GM18867 (cell line): ENCODE data around the gene NAA20.

Experiments used
- ATAC-seq: cut with Tn5 transposase; IDR thresholded peaks from one replicate; pipeline ENCODE4 v1.9.1; 2021; ENCODE audit warnings: mild to moderate bottlenecking, moderate library complexity; ENCODE audit not compliant: unreplicated experiment

Gene NAA20, protein sequence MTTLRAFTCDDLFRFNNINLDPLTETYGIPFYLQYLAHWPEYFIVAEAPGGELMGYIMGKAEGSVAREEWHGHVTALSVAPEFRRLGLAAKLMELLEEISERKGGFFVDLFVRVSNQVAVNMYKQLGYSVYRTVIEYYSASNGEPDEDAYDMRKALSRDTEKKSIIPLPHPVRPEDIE

GRCh38 chr20:20017001-20017843 is at the start of gene NAA20:
TSS of gene NAA20 (plus strand) at chr20:20017362. CDS start at chr20:20017397, 35 bp downstream.
- ATAC-seq, result peak; percentile 99

DNA sequence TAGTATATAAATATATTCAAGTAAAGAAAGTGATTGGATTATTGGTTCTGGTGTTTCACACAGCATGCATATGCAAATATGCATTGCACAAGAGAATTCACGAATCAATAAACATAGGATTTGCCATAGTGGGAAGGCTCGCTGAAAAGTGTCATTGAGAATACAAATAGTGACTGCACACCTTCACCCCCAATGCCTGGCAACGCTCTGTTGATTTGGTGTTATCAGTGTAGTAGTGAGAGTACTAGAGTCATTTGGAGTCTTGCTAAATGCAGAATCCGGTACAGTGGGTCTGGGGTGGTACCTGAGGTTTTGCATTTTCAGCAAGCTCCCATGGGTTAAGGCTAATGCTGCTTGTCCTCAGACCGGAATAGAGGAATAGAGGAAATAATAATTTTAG is 49.7 kb upstream of the NAA20 start:
- no peak for ATAC-seq

DNA sequence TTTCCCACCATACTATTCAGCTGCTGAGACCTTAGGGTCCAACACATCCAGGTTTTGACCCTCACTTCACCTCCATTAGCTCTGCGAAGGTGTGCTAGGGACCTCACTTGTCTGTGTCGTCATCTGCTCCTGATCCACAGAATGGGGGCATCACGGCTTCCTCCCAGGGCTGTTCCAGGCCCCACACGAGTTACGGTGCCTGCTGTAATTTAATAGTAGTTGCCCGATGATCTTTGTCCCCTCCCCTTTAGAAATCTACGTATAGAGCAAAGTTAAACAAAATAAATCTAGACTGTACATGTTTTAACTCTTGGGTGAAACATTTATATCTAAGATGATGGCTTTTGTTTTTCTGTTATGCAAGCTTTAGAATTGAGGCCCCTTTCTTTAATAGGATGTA is 49.1 kb upstream of the NAA20 start:
- ATAC-seq, result no peak

DNA sequence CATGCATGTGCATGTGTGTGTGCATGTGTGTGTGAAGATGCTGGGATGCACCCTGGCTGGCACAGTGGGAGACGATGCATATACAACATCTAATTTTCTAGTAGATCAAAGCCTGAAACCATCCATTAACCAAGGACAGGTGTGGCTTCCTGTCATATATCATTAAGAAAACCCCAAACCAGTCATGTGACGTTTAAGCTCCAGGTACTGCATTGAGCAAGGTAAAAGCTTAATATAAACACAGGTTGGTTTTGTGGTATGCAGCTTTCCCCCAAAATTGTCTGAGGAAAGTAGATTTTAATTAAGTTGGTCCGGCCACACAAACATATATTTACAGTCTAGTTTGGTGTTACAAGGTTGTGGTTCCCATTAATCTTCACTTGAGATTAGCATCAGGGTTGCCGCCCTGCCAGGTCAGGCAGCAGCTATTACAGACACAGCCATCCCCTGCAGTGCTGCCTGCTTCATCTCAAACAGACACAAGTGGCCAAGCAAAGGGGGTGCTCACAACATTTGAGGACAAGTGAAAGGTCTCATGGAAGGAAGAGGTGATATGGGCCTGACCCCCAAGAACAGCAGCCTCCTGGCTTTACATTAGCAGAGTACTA is 48.6 kb upstream of the NAA20 start:
- no peak for ATAC-seq

GRCh38 chr20:19969106-19969505 is 48.1 kb upstream of the NAA20 start:
- no peak for ATAC-seq

DNA sequence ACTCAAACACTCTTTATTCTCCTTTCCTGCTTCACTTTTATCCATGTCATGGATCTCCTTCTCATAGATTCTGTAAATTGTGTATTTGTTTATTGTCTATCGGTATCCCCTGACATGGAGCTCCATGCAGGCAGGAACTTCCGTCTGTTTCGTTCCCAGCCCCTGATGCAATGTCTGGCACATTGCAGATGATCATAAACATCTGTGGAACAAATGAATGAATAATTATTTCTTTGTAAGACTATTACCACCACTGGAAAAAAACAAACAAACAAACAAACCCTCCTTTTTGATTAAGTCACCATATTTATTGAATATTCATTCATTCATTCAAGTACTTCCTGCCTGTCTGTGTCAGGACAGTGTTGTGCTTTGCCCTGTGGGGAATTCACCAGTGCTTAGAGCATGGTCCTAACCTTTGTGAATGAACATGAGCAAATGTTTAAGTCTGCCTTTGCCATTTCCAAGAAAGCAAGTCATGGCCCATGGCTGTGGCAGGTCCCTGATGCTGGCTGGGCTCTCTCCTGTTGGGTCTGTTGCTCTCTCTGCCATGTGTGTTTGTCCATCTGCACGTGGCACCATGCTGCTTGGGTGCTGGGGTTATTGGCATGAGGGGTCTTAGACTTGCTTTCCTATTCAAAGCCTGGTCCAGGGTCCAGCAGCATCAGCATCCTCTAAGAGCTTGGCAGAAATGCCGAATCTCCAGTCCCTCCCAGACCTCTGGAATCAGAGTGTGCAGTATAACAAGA is 47.5 kb upstream of the NAA20 start:
- ATAC-seq, result no peak

DNA sequence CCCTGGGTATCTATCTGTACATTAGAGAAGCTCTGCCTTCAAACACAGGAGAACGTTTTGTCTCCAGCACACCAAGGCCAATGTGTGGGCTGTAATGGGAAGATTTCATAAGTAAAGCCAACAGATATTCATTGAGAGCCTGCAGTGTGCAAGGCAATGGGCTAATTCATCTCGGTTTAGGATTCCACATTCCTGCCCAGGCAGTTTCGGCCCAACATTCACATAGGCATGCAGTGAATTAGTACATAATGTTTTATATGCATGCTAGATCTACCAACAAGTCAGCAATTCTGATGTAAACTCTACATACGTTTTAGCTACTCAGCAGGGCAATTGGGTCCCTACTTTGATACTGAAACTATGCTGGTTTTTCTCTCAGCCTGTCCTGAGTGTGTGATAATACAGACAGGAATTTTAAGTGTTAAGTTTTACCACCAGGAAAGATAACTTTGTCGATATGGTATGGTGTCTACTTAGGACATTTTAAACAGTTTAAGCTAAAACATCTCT is 46.9 kb upstream of the NAA20 start:
- no peak for ATAC-seq

DNA sequence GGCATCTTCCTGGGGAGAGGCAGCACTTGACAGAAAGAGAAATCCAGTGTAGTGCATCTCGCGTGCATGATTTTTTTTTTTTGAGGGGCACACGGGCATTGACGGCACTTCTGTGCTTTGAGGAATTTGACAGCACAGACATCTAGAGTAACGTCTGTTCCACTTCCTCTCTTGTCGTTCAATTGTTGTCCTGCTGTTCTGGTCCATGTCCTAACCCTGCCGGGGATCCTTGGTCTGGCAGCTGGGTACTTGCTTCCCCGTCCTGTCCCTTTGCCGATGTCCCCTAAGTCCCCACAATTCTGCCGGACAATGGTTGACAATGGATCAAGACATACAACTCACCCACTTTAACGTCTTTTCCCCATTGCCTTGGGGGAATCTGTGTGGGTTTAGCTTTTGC is 46.0 kb upstream of the NAA20 start:
- ATAC-seq, result no peak

GRCh38 chr20:19973961-19974629 is 43.1 kb upstream of the NAA20 start:
- ATAC-seq, result no peak

DNA sequence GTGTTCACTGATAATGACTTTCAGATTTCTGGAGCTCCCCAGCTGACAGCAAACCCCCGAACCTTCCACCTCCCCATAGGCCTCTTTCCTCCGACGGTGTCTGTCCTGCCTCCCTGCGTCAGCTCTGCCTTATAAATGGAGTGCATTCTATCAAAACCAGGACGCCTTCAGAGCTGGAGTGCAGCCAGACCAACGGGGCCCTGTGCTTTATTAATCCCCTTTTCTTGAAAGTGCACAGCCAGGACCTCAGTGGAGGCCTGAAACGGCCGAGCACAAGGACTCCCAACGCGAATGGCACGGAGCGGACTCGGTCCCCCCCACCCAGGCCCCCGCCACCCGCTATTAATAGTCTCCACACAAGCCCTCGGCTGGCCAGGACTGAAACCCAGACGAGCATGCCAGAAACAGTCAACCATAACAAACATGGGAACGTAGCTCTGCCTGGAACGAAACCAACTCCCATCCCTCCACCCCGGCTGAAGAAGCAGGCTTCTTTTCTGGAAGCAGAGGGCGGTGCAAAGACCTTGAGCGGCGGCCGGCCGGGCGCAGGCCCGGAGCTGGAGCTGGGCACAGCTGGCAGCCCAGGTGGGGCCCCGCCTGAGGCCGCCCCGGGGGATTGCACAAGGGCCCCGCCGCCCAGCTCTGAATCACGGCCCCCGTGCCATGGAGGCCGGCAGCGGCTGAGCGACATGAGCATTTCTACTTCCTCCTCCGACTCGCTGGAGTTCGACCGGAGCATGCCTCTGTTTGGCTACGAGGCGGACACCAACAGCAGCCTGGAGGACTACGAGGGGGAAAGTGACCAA is 42.3 kb upstream of the NAA20 start:
- ATAC-seq, result no peak

DNA sequence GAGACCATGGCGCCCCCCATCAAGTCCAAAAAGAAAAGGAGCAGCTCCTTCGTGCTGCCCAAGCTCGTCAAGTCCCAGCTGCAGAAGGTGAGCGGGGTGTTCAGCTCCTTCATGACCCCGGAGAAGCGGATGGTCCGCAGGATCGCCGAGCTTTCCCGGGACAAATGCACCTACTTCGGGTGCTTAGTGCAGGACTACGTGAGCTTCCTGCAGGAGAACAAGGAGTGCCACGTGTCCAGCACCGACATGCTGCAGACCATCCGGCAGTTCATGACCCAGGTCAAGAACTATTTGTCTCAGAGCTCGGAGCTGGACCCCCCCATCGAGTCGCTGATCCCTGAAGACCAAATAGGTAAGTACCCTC is 41.7 kb upstream of the NAA20 start:
- ATAC-seq, result no peak

- ATAC-seq, result no peak
Observed at GRCh38 chr20:19975901-19976300, 41.3 kb upstream of the NAA20 start.

GRCh38 chr20:19976595-19977372 is 40.4 kb upstream of the NAA20 start:
- no peak for ATAC-seq

- no peak for ATAC-seq
Observed at GRCh38 chr20:19977373-19977770, 39.8 kb upstream of the NAA20 start.

DNA sequence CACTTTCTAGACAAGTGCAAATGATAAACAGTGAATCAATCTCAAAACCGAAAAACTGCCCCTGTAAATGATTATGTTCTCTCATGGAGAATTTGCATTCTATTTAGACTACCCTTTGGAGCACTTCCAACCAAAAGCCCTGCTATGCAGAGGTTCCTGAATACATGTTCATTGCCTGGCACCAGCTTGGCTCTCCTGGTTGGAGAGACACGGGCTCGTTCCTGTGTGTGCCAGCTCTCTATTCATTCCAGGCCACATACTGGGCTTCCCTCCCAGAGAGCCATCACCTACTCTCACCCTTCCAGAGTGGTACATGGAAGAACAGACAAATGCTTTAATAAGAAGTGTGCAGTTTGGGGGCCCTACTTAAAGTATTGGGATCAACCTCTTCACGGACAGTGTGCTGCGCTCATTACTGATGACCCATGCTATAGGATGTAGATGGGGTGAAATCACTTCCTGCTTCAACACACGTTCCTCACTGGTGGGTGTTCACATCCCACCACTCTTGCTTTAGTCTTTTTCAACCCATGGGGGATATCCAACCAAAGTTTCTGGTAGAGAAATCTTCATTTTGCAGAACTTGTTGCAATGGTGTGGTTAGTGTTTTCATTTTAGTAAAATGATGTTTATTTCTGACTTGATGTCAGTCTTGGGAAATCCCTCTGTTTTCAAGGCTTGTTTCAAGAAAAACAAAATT is 38.5 kb upstream of the NAA20 start:
- no peak for ATAC-seq

GRCh38 chr20:19981031-19981451 is 36.1 kb upstream of the NAA20 start:
- no peak for ATAC-seq

DNA sequence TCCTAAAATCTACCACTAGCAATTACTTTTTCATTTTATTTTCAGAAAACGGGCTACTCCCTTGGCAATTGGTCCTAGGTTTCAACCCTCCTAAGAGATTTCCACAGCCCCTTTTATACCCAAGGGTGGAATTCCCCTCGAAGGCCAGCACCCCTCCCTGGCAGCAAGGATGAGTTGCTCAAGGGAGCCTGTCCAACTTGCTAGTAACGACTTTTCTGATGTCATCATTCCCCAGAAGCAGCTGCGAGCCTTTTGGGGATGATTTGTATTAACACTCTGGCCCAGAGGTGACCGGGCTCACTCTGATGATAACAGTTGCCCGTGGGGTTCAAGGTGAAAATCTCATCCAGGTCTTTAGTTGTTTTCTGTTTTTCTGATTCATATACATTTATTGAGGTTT is 30.7 kb upstream of the NAA20 start:
- no peak for ATAC-seq

GRCh38 chr20:19987046-19987445 is 30.1 kb upstream of the NAA20 start:
- no peak for ATAC-seq

GRCh38 chr20:19990850-19991249 is 26.3 kb upstream of the NAA20 start:
- ATAC-seq, result no peak
